Suppressor macrophage treated with lipopolysaccharide for 1 hour (primary cell): Measurements from ENCODE around the gene SP2.
A peak's percentile ranks its signal among the peaks of the same experiment; 100 is the strongest.

ENCODE experiments used
- DNase-seq, 3 donors: peaks; one replicate each; pipeline ENCODE4 v3.0.0-alpha.2; 2020 to 2022

Gene SP2

DNA sequence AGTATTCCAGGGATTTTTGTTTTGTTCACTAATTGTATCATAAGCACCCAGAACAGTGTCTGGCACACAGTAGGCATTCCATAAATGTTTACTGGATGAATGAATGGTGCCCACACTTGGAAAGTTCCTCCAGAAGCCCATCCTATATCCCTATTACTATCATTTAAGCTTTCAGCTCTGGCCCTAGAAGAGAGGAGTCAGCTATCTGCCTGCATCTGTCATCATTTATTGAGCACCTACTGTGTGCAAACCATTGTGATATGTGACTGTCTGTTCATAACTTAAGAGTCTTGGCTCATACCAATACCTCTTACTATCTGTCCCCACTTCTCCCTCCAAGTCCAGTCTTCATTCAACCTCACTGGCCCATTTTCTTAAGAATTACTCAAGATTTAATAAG, 25.0 kb upstream of the SP2 start:
- DNase-seq, result no peak

DNA sequence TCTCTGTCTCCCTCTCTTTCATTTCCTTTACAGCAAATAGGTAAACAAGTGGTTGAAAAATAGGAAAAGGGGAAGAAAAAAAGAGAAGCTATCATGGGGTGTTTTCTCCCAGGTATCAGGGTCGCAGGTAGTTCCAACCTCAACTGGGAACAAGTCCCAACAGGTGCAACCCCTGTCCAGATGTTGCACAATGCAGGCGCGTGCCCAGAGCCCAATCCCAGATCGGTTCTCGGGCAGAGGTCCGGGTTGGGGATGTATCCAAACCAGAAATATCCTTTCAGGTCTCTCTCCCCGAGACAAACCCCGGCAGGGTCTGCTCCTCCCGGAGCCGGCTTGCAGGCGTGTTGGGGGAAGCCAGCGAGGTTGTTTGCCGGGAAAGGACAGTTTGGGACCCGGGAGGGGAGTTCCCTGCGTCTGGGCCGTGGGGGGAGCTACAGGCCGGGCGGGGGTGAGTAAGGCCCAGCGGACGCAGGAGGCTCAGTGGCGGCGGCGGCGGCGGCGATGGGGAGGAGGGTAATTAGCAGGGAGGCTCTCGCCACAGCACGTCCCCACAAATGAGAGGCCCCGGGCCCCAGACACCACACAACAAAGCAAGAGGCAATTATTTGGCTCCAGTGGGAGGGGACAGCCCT, 23.9 kb upstream of the SP2 start:
- peak; percentile 44 to 80 (median 69) for DNase-seq

DNA sequence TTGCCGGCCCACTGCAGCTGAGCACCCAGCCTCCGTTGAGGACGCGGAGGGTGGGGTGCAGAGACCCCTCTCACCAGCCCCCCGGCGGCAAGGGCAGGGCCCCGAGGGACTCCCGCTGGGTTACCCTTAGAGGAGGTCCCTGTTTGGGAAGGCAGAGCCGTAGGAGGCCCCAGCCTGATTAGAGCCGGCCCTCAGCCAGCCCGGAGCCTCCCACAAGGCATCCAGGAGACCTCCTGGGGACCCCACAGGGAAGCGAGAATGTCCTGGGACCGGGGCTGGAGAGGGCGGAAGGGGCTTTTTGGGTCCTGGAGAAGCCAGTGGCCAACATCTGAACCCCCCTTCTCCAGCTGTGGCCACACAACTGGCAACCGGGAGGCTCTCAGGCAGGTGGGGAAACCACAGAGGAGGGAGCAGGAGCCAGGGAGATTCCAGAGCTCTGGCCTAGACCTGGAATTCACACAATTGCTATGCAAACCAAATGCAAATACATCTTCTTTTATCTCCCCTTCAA, 23.3 kb upstream of the SP2 start:
- no peak for DNase-seq

DNA sequence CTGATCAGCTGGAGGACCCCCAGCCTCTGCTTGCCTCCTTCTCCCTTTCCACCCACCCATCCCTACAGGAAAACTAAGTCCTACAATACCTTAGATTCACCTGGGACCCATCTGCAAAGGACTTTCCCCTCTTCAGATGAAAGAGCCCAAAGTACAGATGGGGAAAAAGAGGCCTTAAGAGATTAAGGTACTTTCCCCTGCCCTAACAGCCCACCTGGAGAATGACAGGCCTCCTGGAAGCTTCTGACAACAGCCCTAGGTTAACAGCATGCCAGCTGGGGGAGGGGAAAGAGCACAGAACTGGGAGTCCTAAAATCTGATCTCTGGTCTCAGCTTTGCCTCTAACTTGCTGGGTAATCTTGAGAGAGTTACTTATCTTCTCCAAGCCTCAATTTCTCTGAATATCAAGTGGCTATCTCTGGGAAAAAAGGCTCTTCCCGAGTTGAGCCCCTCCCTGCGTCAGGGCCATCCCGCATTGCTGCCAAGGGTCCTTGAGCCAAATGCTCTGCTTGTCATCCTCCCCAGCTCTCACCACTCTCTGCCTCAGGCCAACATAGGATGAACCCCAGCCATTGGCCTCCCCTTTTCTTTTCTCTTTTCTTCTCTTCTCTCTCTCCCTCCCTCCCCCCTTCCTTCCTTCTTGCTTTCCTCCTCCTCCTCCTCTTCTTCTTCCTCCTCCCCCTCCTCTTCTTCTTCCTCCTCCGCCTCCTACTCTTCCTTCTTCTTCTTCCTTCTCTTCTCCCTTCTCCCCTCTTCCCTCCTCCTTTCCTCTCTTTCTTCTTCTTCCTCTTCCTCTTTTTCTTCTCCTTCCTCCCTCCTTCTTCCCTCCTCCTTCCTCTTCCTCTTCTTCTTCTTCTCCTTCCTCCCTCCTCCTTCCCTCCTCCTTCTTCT, 22.6 kb upstream of the SP2 start:
- DNase-seq, result no peak

DNA sequence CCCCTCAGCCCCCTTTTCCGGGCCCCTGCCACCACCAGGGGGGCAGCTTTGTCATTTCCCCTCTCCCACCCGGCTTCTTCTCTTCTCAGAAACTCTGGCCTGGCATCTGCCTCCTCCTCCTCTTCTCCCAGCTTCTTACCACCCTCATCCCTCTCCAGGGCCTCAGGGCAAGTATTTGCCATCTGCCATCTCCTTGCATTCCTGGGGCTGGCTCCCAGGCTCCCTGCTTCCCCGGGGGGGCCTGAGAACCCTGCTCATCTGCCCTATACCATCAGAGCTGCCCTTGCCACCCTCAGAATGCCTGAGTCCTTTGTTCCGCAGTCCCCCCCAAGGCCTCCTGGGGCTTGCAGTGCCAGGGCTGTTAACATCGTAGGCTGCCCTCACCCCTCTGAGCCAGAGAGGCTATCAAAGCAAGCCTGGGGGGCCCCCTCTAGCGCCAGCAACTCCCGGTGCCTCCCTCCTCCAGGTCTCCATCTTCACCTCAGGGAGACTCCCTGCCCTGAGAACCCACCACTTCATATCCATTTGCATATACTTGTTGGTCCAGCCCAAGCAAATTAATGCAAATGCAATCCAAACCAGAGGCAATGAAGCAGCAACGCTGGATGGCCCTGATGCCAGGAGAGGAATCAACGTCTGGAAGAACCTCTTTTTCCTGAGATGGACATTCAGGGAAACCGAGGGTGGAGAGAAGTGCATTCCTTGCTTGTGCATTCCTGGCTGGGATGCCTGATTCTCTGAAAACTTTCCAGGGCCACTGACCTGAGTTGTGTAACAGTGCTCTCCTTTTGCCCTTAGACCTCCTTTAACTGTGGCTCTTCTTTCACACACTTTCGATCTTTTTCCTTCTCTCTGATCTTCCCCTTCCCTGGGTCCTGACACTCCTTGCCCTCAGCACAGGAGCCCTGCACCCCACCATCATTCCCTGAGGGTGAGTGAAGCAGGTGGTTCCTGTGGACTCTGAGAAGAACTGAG, 20.7 kb upstream of the SP2 start:
- DNase-seq, result no peak

DNA sequence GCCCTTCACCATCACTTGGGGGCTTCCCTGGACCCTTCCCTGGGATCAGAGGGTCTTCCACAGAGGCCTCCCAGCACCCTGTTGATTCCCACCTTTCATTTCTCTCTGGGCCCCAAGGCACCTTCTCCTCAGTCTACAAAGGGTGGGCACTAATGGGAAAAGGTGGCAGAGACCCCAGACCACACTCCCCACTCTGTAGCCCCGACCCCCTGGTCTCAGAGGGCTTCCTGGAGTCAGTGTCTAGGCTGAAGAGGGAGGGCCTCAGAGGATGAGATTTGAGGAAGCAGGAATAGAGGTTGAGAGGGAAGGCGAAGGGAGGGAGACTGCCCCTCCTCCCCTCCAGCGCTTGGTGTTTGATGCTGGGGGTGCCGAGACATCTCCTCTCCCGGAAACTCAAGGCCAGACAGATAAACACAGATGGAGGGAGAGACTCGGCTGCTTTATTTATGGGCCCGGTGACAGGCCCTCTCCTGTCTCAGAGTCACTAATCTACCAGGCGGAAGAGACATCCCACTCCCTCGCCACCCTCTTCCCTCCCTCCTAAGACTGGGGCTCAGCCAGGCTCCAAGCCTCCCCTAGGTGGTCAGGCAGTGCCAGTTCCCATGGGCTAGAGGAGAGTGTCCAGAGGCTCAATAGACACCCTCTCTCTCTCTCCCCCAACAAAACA, 18.5 kb upstream of the SP2 start:
- DNase-seq, result no peak

DNA sequence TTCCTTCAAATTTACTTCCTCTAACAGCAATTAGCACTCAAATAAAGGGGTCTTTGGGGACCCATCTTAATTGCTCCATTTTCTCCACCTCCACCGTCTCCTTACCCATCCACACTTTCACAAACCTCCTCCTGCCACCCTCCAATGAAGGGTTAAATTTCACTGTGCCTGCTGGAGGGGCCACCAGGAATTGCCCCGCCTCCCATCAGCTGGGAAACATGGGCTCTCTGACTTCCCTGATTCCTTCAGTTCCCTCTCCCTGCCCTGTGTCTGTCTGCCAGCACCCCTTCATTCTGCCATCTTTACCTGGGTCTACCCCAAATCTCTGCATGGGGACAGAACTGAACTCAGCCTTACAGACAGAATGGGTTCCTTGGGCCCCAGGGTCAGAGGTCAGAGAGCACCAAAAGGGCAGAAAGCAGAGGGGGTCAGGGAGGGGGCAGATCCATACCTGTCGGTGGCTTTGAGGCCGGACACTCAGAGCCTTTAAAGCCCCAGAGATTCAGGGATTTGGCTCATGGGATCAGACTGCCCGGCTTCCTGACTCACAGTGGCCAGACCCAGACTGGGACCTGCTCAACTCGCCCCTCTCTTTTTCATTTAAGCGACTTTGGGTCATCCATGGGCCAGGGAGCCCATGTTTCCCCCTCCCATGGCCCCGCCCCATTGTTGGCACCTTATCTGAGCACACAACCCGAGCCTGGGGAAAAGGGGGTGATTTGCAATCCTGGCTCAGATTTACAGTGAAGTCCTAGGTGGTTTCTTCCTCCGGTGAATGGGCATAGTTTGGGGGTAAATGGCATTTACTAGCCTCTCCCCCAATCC, 17.6 kb upstream of the SP2 start:
- DNase-seq, result no peak

DNA sequence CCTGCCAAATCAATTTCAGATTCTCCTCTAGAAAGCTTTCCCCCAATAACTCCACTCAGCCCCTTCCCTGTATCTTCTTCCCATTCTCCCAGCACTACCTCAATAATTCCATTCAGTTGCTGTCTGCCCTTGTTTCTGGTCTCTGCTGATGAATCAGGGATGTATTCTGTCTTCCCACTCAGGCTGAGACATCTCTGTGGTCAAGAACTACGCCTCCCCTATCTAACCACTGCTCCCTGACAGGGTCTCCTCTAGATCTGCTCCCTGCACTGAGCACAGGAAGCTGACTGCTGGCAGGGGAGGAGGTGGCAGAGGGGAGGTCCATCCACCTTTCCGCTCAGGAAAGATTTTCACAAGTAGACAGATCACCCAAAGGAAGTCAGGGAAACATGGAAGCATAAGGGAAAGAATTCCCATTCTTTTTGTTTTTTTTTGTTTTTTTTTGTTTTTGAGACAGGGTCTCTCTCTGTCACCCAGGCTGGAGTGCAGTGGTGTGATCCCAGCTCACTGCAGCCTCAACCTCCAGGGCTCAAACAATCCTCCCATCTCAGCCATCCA, 16.9 kb upstream of the SP2 start:
- DNase-seq, result peak; percentile 42 to 63 (median 42)

DNA sequence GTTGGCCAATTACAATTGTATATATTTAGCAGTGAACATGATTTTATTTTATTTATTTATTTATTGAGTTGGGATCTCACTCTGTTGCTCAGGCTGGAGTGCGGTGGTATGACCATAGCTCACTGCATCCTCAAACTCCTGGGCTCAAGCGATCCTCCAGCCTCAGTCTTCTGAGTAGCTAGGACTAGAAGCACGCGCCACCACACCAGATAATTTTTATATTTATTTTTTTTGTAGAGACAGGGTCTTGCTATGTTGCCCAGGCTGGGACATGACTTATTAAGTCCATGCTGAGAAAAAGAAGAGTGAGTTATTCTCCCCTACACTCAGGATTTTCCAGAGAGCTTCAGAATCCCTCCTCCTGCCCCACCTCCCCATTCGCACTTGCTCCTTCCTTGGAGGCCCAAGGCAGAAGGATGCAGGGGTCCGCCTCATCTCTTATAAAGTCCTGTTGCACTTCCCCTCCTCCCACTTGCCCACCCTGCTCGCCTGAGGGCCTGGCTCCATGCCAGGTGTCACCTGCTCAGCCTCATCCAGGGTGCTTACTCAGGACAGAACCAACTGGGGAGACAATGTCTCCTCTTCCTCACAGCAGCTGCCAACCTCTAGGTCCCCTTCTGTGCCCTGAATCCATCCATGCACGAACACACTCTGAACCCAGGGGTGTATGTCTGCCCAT, 16.1 kb upstream of the SP2 start:
- no peak for DNase-seq

DNA sequence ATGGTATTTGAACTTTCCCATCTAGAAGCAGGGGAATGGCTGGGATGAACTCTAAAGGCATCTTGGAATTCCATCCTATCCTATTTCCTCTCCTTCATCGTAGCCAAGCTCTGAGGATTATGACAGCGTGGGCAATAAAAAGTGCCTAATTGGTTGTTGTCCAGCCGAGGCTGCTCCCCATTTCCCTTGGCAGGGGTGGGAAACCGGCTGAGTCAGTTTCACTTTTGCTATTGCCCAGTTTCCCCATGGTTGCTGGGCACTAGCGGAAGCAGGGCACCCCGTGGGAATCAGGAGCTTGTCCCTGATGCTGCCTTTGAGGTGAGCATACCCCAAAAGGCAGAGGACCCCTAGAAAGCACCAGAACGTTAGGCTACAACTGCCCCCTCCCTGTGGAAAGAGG, 13.8 kb upstream of the SP2 start:
- peak; percentile 64 to 79 (median 77) for DNase-seq

DNA sequence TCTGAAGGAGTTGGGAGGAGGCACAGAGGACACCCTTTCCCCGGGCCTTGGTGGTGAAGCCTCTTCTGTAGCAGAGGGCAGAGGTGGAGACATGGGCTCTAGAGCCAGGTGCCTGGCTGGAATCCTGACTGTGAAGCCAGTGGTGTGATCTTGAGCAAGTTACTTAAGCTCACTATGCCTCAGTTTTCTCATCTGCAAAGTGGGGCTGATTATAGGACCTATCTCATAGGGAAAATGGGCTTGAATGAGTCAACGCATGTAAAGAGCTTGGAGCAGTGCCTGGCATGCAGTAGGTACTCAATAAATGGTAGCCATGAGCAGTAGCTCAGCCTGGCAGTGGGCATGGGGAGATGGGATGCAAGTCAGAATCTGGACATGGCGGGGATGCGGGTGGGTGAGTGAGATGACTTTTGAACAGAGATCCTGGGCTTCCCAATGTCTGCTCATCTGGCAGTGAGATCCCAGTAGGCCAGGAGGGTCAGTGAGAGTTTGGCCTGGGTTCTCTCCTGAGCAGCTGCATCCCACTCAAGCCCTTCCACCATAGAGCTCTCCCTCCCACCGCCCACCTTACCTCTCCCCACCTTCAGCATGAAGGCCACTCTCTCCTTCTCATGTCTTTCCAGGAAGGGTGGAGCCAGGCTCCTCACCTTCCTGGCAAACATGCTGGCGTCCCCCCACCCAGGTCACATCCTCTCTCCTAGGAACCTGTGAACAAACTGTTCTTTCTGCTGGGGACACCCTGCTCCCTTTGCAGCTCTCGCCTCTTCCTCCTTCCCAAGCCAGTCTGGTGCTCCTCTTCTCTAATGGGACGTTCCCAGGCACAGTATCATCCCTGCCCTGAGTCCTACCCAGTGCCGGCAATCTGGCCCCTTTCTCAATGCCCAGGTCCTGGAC, 13.1 kb upstream of the SP2 start:
- no peak for DNase-seq

DNA sequence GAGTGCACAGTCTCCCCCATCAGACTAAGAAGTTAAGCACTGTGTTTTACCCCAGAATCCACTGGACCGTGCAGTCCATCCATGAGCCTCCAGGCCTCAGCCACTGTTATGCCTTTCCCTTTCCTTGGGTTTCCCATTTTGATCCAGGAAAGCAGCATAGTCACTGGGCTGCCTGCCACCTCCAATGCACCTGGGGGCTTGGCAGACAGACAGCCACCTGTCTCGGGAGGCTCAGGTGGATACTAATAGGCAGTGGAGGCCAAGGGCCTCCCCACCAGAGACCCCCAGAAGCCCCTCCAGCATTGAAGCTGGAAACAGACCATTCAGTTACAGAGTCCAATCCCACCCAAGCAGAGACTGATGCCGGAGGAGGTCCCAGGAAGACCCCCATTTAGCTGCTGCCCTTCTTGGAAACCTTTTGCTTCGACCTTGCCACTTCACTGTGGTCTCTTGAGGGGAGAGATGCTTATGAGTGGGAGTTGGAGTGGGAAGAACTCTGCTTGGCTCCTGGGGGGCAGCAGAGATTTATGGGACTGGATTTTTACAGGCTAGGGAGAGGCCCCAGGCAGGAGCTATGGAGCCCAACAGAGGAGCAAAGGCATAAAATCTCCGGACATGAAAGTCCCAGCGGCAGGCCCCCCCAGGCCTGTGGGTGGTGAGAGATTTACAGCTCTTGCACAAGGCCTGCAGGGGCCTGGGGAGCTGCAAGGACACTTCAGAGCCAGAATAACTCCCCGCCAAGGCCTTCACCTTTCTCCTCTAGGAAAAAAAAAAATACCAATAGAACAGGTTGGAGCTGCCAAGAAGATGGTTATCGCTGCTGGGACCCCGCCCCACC, 12.2 kb upstream of the SP2 start:
- no peak for DNase-seq

DNA sequence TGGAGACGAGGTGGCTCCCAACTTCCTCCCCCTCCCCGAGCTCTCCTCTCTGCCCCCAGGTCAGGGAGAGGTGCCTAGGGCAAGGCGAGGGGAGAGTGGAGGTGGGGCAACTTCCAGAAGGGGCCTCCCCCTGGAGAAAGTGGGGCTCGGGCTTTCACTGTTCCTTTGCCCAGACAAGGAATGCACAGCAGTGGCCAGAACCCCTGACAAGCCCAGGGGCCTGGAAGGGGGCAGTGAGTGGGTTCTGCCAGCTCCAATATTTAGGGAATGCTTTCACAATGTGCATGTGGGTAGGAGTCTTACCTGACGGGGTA, 11.7 kb upstream of the SP2 start:
- no peak for DNase-seq

DNA sequence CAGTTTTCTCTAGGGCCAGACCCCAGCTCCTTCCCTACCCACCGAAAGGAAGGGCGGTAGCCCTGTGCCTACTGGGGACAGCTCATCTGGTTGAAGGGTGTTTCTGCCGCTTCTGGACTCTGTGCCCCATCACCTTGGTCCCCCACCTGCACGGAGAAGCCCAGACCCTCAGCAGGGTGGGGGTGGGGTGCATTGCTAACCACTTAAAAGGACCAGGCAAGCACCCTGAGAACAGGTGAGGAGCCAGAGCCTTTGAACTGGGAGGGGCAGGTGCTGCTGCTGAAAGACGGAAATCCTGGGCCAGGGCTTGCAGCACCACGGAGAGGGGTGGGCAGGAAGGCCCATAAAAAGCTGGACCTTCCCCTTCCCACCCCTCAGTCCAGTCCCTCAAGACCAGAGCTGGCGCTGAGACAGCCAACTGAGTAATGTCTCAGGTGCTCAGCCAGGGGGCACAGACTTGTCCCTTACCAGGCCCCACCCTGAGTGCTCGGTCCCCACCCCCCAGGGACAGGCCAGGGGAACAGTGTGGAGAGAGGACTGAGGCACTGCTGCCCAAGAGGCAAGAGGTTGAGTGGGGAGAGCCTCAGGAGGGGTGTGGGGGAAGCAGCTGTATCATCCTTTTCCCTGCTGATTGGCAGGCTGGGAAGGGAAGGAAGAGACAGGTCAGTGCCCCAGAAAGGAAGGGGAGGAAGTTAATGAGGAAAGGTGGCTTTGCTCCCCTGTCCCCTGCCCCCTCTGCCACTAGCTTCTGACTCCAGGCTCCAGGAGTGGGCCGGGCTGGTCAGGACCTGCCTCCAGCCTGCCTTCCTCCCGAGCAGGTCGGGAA, 10.9 kb upstream of the SP2 start:
- DNase-seq, result no peak

DNA sequence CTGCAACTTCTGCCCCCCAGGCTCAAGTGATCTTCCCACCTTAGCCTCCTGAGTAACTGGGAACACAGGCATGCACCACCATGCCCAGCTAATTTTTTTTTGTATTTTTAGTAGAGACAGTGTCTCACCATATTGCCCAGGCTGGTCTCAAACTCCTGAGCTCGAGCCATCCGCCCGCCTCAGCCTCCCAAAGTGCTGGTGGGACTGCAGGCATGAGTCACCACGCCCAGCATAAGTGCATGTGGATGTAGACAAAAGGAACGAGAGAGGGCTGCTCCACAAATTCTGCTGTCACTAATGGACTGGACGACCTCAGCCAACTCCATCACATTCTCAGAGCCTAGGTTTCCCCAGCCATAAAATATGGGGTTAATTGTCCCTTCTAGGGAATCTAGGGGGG, 7.7 kb upstream of the SP2 start:
- no peak for DNase-seq

DNA sequence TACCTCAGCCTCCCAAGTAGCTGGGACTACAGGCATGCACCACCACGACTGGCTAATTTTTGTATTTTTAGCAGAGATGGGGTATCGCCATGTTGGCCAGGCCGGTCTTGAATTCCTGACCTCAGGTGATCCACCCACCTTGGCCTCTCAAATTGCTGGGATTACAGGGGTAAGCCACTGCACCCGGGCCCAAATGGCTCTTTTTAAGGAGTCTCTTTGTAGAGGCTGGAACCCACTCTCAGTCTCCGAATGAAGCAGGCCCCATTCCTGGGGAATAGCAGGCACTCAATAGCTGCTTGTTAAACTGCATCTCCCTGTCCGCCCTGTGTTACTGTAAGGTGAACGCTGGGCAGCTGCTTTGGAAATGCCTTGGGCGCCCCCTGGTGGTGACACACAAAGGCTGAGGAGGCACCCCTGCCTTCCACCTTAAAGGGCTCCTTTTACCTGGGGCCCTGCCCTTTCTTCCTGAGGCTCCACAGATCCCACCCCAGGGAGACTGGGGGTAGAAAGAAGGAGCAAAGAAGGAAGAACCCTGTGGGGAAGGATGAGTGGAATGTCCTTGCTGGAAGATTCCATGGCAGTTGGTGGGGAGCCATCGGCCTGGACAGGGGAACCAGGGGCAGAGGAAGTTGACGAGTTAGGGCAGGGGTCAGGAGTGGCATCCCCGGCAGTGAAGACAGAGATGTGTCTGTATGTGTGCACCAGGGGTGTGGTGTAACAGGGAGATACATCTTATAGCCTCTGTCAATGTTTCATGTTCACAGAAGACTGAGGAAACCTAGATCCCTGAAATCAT, 6.1 kb upstream of the SP2 start:
- DNase-seq, result peak; percentile 85 to 92 (median 89)

DNA sequence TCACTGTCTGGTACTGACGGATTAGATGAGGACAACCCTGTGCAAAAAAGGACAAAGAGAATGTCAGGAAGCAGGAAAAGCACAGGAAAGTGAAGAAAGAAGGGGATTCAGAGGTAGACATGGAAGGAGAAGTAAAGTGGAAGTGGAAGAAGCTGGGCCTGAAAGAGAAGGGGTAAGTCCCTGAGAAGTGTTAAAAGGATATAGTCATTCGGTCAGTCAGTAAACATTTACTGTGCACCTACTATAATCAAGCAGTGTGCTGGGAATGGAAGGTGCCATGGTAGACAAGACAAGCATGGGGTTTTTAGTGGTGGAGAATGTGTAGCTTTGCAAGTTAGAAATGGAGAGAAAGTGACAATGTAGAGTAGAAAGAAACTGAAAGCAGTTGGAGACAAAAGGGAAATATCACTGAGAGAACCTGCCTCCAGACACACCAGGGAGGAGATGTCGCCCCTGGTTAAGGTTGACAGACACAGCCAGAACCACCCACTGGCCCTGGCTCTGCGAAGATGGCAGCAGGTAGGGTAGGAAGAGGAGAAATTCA, 4.4 kb upstream of the SP2 start:
- no peak for DNase-seq
